RWPE2 (cell line): ENCODE results near the gene ERGIC1.

Experiments used
- ATAC-seq: fragments of 200-7000 bp; cut with Tn5 transposase; 3 replicates; pipeline ENCODE4 v1.9.1; 2021; ENCODE audit warnings: low read depth
- DNase-seq: peaks from one replicate; pipeline ENCODE4 v3.0.0-alpha.2; 2020; ENCODE audit warnings: low spot score
- H3K27ac ChIP-seq: fragments of 450-650 bp; 2 replicates; pipeline ENCODE4 v1.5.1; 2017; ENCODE audit warnings: mild to moderate bottlenecking; ENCODE audit not compliant: poor library complexity, severe bottlenecking
- H3K27me3 ChIP-seq: fragments of 250-450 bp; sonication (Bioruptor Pico); 2 replicates; pipeline ENCODE4 v1.5.1; 2021; ENCODE audit warnings: mild to moderate bottlenecking, moderate library complexity; ENCODE audit not compliant: insufficient read depth, poor library complexity, severe bottlenecking
- H3K36me3 ChIP-seq: fragments of 250-450 bp; sonication (Bioruptor Pico); 2 replicates; pipeline ENCODE4 v1.5.1; 2020; ENCODE audit warnings: low read depth, mild to moderate bottlenecking, moderate library complexity
- H3K4me1 ChIP-seq: fragments of 250-450 bp; sonication (Bioruptor Pico); 2 replicates; pipeline ENCODE4 v1.5.1; 2021; ENCODE audit warnings: mild to moderate bottlenecking, moderate library complexity; ENCODE audit not compliant: insufficient read depth, poor library complexity, severe bottlenecking
- H3K4me3 ChIP-seq: fragments of 250-450 bp; sonication (Bioruptor Pico); 2 replicates; pipeline ENCODE4 v1.5.1; 2021; ENCODE audit warnings: mild to moderate bottlenecking, moderate library complexity; ENCODE audit not compliant: severe bottlenecking
- H3K9me3 ChIP-seq: fragments of 250-450 bp; sonication (Bioruptor Pico); 2 replicates; pipeline ENCODE4 v1.5.1; 2021; ENCODE audit warnings: mild to moderate bottlenecking, moderate library complexity; ENCODE audit not compliant: severe bottlenecking
- TF ChIP-seq, protein P1 (sequence below): fragments of 450-650 bp; IDR thresholded peaks from one replicate; pipeline ENCODE4 v1.5.1; 2017; ENCODE audit warnings: mild to moderate bottlenecking, moderate library complexity; ENCODE audit not compliant: poor library complexity, severe bottlenecking

The ERGIC1 gene

DNA sequence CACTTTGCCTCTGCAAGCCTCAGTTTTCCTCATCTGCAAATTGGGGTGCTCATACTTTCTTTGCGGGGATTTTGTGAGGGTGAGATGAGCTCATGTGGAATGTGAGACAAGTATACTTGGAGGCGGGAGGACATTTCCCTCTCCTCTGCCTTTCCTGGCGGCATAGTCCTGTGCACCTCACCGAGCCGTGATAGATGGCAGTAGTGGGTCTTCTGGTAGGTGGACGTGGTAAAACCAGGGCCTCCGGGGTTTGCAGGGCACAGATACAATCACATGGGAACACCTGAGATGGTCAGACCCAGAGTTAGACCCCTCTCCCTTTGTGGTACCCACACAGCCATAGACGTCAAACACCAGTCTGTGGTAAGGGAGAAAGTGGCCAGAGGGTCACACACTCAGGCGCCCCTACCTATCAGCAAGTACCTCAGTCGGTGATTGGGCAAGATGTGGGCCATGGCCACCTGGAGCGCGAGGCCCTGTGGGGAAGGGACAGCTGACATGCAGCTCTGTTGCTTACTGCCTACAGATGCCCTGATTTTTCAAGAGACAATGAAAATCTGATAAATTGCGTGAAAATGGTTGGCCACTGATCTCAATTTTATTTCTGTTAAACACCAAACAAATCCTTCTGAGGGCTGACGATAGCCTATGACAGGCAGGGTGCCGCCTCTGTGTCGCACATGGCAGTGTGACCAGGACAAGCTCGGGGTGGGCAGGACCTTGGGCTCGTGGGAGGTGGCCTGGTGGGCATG, 9.9 kb downstream of the ERGIC1 start:
- Histone ChIP-seq H3K27me3 (no peaks in the 10 kb centered on the region), H3K4me1 (peaks cover 14% of the 10 kb centered on the region), H3K27ac (no peak overlapping the region), H3K36me3 (peaks cover 77% of the 10 kb centered on the region), H3K9me3 (no peaks in the 10 kb centered on the region), H3K4me3 (no peak overlapping the region)
- TF ChIP-seq, protein P1, sequence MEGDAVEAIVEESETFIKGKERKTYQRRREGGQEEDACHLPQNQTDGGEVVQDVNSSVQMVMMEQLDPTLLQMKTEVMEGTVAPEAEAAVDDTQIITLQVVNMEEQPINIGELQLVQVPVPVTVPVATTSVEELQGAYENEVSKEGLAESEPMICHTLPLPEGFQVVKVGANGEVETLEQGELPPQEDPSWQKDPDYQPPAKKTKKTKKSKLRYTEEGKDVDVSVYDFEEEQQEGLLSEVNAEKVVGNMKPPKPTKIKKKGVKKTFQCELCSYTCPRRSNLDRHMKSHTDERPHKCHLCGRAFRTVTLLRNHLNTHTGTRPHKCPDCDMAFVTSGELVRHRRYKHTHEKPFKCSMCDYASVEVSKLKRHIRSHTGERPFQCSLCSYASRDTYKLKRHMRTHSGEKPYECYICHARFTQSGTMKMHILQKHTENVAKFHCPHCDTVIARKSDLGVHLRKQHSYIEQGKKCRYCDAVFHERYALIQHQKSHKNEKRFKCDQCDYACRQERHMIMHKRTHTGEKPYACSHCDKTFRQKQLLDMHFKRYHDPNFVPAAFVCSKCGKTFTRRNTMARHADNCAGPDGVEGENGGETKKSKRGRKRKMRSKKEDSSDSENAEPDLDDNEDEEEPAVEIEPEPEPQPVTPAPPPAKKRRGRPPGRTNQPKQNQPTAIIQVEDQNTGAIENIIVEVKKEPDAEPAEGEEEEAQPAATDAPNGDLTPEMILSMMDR: no peak
- DNase-seq (peak; percentile 49), ATAC-seq (no peak)

GRCh38 chr5:172844577-172844838, 10.5 kb downstream of the ERGIC1 start:
- Histone ChIP-seq H3K9me3 (no peaks in the 10 kb centered on the region), H3K4me3 (no peak overlapping the region), H3K4me1 (peaks cover 19% of the 10 kb centered on the region), H3K27me3 (no peaks in the 10 kb centered on the region), H3K27ac (no peak overlapping the region), H3K36me3 (peaks cover 74% of the 10 kb centered on the region)
- ATAC-seq (no peak), DNase-seq (peak; percentile 63)
- TF ChIP-seq, protein P1: no peak

GRCh38 chr5:172845154-172845553, 11.1 kb downstream of the ERGIC1 start:
- peaks cover 68% of the 10 kb centered on the region for H3K36me3 ChIP-seq
- H3K27ac ChIP-seq: no peak overlapping the region
- DNase-seq (peak; percentile 51), ATAC-seq (no peak)
- H3K4me1 ChIP-seq: peaks cover 24% of the 10 kb centered on the region
- H3K27me3 ChIP-seq: no peaks in the 10 kb centered on the region
- TF ChIP-seq, protein P1: no peak
- no peaks in the 10 kb centered on the region for H3K9me3 ChIP-seq
- no peak overlapping the region for H3K4me3 ChIP-seq

DNA sequence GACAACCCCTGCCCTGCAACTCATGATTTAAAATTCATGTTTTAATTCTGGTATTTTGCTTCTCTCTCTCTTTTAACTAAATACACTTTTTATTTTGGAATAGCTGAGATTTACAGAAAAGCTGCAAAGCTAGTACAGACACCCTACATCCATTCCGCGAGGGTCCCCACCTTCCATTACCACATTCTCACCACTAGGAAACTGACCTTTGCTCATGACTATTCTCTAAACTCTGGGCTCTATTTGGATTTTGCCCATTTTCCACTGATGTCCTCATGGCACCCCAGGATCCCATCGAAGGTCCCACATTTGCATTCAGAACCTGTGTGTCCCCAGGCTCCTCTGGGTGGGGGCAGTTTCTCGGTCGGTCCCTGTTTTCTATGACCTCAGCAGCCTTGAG, 11.5 kb downstream of the ERGIC1 start:
- Histone ChIP-seq H3K27me3 (no peaks in the 10 kb centered on the region), H3K4me3 (no peak overlapping the region), H3K4me1 (peaks cover 28% of the 10 kb centered on the region), H3K9me3 (no peaks in the 10 kb centered on the region), H3K27ac (no peak overlapping the region), H3K36me3 (peaks cover 64% of the 10 kb centered on the region)
- TF ChIP-seq, protein P1: peak; percentile 5
- peak; percentile 33 for DNase-seq
- no peak for ATAC-seq

GRCh38 chr5:172846249-172846648, 12.2 kb downstream of the ERGIC1 start:
- TF ChIP-seq, protein P1: no peak
- ATAC-seq (no peak), DNase-seq (no peak)
- H3K27ac ChIP-seq: no peak overlapping the region
- H3K9me3 ChIP-seq: no peaks in the 10 kb centered on the region
- H3K36me3 ChIP-seq: peaks cover 61% of the 10 kb centered on the region
- H3K27me3 ChIP-seq: no peaks in the 10 kb centered on the region
- peaks cover 30% of the 10 kb centered on the region for H3K4me1 ChIP-seq
- no peak overlapping the region for H3K4me3 ChIP-seq
